ENCODE data around the gene MED13L. TPM values are rescaled to one million over a fixed set of nuclear protein-coding genes. Genes with fewer than 3 reads are reported as not detected.

MED13L gene
- total and polyA plus RNA-seq, 9 donors, result 47.8 to 198 (median 156) TPM

- 45 to 56% (median 54%) methylated on average over 1 of the region's 1 CpG for WGBS, 3 donors
- TF ChIP-seq EP300 (IDR thresholded peaks at IDR 0.05) (no peak), POLR2A (IDR thresholded peaks at IDR 0.05) (no peak), CTCF (IDR thresholded peaks at IDR 0.05) (no peak)
- no peaks in the 10 kb centered on the region for H3K27me3 ChIP-seq
- peaks cover 20% of the 10 kb centered on the region for H3K4me1 ChIP-seq (ENCODE audit: insufficient read depth)
- H3K36me3 ChIP-seq, result no peaks in the 10 kb centered on the region
- no peak for DNase-seq
- H3K27ac ChIP-seq, result no peak overlapping the region
- no peak overlapping the region for H3K4me3 ChIP-seq
- intact Hi-C loops (cut with DNase I), result loop anchor here in 1 of 4 donors (10.0 kb wide), 1 partner anchor 439 kb away; no protein-coding TSS in a partner anchor
- no peaks in the 10 kb centered on the region for H3K9me3 ChIP-seq
These were observed 14.1 kb downstream of the MED13L start for GRCh38 chr12:116263431-116263830.

GRCh38 chr12:116262741-116263140 is 14.8 kb downstream of the MED13L start:
- no peaks in the 10 kb centered on the region for H3K9me3 ChIP-seq
- TF ChIP-seq POLR2A (IDR thresholded peaks at IDR 0.05), result no peak
- TF ChIP-seq CTCF (IDR thresholded peaks at IDR 0.05), result no peak
- no peak for TF ChIP-seq EP300 (IDR thresholded peaks at IDR 0.05)
- no peak overlapping the region for H3K4me3 ChIP-seq
- no peak for DNase-seq
- H3K36me3 ChIP-seq, result no peaks in the 10 kb centered on the region
- intact Hi-C loops (cut with DNase I), result loop anchor here in 1 of 4 donors (10.0 kb wide), 1 partner anchor 438 kb away; no protein-coding TSS in a partner anchor
- WGBS, 3 donors, result 93 to 97% (median 95%) methylated on average over 2 of the region's 2 CpGs
- H3K4me1 ChIP-seq (ENCODE audit: insufficient read depth), result peaks cover 22% of the 10 kb centered on the region
- H3K27ac ChIP-seq, result no peak overlapping the region
- H3K27me3 ChIP-seq, result no peaks in the 10 kb centered on the region

- Histone ChIP-seq H3K9me3 (no peaks in the 10 kb centered on the region), H3K36me3 (no peaks in the 10 kb centered on the region), H3K4me1 (ENCODE audit: insufficient read depth) (peaks cover 25% of the 10 kb centered on the region), H3K4me3 (no peak overlapping the region), H3K27ac (no peak overlapping the region), H3K27me3 (no peaks in the 10 kb centered on the region)
- WGBS, 3 donors, result 59 to 70% (median 66%) methylated on average over 4 of the region's 4 CpGs
- intact Hi-C loops (cut with DNase I), result loop anchor here in 1 of 4 donors (10.0 kb wide), 1 partner anchor 437 kb away; no protein-coding TSS in a partner anchor
- TF ChIP-seq EP300 (IDR thresholded peaks at IDR 0.05), result no peak
- TF ChIP-seq CTCF (IDR thresholded peaks at IDR 0.05), result no peak
- TF ChIP-seq POLR2A (IDR thresholded peaks at IDR 0.05), result no peak
- DNase-seq, result no peak
These were observed 15.9 kb downstream of the MED13L start for GRCh38 chr12:116261525-116262100.

- Histone ChIP-seq H3K4me1 (ENCODE audit: insufficient read depth) (peaks cover 21% of the 10 kb centered on the region), H3K9me3 (no peaks in the 10 kb centered on the region), H3K4me3 (no peak overlapping the region), H3K36me3 (no peaks in the 10 kb centered on the region), H3K27ac (no peak overlapping the region), H3K27me3 (no peaks in the 10 kb centered on the region)
- TF ChIP-seq EP300 (IDR thresholded peaks at IDR 0.05) (no peak), CTCF (IDR thresholded peaks at IDR 0.05) (no peak), POLR2A (IDR thresholded peaks at IDR 0.05) (no peak)
- intact Hi-C loops (cut with DNase I), result loop anchor here in 1 of 4 donors (10.0 kb wide), 1 partner anchor 435 kb away; no protein-coding TSS in a partner anchor
- no peak for DNase-seq
- 83 to 95% (median 93%) methylated on average over 9 of the region's 9 CpGs for WGBS, 3 donors
These were observed 17.5 kb downstream of the MED13L start for GRCh38 chr12:116259800-116260577.
